ENCODE data around the gene B4GALT5.
"Not testable (repeated sequence)": the region's sequence is repeated elsewhere in the genome, so short reads cannot be mapped to it uniquely, and the experiment has no call there.

B4GALT5 gene

DNA sequence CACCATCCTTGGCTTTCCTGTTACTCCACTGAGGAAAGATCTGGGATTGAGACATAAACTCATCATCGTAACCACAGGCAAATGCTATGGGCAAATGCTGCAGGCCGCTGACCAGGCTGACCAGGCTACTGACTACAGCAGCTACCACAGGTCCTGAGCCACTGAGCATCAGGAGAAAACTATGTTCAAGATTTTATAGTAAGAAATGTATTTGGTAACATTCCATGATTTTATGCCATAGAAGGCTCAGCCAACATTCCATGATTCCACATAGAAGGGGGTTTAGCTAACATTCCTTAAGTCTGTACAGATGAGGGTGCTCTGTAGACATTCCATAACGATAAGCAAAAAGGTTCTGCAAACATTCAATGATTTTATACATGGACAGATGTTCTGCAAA lies 16.1 kb upstream of the B4GALT5 start:
- no peak for DNase-seq

DNA sequence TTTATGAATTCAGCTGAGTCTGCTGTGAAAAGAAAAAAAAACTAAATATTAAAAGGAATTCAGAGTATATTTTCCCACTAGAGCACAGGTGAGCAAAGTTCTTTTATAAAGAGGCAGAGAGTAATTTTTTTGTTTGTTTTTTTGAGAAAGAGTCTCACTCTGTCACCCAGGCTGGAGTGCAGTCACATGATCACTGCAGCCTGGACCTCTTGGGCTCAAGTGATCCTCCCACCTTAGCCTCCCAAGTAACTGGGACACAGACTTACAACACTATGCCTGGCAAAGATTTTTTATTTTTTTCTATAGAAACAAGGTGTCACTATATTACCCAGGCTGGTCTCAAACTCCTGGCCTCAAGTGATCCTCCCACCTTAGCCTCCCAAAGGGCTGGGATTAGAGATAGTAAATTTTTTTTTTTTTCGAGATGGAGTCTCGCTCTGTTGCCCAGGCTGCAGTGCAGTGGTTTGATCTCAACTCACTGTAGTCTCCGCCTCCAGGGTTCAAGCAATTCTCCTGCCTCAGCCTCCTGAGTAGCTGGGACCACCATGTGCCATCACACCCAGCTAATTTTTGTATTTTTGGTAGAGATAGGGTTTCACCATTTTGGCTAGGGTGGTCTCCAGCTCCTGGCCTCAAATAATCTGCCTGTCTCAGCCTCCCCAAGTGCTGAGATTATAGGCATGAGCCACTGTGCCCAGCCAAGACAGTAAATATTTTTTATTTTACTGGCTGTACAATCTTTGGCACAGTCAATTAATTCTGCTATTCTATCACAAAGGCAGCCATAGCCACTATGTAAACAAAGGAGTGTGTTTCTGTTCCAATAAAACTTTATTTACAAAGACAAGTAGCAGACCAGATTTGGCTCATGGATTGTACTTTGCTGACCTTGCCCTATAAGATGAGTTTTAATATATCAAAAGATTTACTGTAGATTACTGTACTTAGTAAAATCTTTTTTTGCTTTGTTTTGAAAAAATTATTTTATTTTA lies 14.5 kb upstream of the B4GALT5 start:
- DNase-seq = no peak

GRCh38 chr20:49727478-49727877 lies 13.8 kb upstream of the B4GALT5 start:
- no peak for DNase-seq

DNA sequence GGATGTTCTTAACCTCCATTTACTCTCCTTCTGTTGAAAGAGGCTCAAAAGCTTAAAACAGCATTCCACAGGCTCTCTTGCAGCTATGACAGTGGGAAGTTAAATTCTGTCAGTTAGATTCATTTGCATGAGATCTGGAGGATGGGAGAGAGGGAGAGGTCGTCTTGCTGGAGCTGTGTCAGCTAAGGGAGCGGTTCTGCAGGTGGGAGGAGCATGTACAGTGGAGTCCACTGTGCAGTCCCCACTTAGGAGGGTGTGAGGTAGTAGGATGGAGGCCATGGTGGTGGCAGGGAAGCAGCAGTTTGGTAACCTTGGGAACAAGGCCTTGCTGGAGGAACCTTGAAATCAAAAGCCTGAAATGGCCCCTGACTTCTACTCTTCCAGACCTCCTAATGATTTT lies 12.0 kb upstream of the B4GALT5 start:
- no peak for DNase-seq

GRCh38 chr20:49725224-49725606 lies 11.5 kb upstream of the B4GALT5 start:
- not testable (repeated sequence) for DNase-seq

GRCh38 chr20:49724408-49725223 lies 10.9 kb upstream of the B4GALT5 start:
- peak; percentile 40 for DNase-seq

GRCh38 chr20:49723758-49724157 lies 10.1 kb upstream of the B4GALT5 start:
- DNase-seq = not testable (repeated sequence)

DNA sequence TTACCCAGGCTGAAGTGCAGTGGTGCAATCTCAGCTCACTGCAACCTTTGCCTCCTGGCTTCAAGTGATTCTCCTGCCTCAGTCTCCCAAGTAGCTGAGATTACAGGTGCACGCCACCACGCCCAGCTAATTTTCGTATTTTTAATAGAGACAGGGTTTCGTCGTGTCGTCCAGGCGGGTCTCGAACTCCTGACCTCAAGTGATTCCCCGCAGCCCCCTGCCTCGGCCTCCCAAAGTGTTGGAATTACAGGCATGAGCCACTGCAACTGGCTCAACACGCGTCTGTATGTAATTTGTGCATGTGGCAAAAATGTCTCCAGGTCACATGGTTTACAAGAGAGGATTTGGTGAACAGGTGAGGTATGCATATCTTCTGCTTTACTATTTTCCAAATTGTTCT lies 7.6 kb upstream of the B4GALT5 start:
- DNase-seq = not testable (repeated sequence)

- DNase-seq = no peak
These were observed 1.8 kb upstream of the B4GALT5 start for GRCh38 chr20:49715466-49715865.

DNA sequence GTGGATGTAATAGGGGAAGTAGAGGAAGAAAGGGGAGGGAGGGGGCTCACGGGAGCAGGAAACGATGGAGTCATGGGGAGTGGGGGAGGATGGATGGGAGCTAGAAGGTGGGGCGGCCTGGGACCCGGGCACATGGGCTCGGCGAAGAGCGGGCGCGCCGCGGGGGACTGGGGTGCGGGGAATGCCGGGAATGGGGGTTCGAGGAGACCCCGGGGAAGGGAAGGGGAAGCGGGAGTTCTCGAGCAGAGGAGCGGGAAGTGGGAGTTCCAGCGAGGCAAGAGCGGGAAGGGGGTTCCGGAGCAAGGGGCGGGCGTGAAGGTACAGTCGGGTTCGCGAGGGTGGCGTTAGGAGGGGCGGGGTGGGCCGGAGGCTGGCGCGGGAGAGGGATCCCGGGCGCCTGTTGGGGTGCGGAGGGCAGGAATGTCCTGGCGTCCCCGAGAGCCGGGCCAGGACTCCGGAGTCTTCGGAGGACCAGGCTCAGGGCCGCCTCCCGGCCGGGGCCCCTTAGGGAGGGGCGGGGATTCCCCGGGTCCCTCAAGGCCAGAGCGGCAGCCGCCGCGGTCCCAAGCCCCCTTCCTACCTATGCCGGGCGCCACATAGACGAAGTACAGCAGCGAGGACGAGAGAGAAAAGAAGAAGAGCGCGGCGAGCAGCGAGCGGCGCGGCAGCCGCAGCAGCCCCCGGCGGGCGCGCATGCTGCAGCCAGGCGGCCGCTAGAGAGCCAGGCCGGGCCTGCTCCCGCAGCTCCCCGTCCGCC lies 504 bp downstream of the B4GALT5 start:
- peak; percentile 17 for DNase-seq

- no peak for DNase-seq
These were observed 1.1 kb downstream of the B4GALT5 start for GRCh38 chr20:49712646-49712995.

GRCh38 chr20:49712118-49712517 lies 1.6 kb downstream of the B4GALT5 start:
- no peak for DNase-seq

DNA sequence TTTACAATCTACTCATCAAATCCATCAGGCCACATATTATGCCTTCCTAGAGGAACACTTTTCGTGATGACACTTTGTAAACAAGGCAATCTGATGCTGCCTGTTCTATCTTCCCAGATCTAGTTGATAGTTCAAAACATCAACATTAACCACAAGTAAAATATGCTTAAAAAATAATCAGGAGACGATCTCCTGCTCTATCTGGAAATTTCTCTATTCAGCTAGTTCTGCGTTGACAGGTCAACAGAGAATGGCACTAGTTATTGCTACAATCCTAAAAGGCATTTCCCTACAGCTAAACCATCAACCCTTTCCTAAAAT lies 2.1 kb downstream of the B4GALT5 start:
- no peak for DNase-seq

GRCh38 chr20:49710971-49711666 lies 2.6 kb downstream of the B4GALT5 start:
- DNase-seq = no peak

- no peak for DNase-seq
These were observed 6.6 kb downstream of the B4GALT5 start for GRCh38 chr20:49707118-49707517.

DNA sequence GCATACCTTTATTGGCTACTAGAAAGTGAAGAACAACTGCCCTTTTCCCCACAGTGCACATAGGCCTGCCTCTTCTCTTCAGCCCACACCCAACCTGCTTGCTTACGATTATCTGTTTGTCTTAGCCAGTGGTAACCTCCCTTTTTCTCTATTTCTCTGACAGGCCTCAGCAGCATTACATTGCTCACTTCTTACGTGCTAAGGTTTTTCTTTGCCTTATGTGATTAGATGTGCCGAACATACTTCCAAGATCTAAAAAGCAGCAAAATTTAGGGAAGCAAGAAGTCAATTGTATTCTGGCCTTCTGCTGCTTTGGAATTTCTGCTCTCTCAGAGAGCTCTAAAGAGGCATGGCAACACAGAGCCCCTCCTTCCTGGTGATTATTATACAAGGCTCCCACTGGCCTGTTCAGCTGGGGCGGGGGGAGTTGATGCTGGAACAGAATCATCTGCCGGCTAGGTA lies 7.0 kb downstream of the B4GALT5 start:
- no peak for DNase-seq

- DNase-seq = not testable (repeated sequence)
These were observed 7.8 kb downstream of the B4GALT5 start for GRCh38 chr20:49705893-49706292.

DNA sequence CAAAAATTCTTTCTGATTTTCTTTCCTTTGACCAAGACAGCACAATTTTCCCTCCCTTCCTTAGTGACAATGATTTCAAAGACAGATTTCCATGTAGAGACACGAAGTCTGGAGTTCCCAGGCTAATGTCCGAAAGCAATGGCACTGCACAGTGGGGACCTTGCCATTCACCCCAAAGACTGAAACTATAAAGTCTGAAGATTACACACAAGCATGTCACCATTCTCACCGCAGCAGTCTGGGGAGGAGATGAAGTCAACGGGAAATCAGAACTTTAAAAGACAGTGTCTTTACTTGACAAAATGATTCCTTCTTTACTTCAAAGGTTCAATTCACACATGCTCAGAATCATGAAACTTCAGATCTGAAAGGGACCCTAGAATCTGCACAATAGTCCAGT lies 8.3 kb downstream of the B4GALT5 start:
- no peak for DNase-seq

DNA sequence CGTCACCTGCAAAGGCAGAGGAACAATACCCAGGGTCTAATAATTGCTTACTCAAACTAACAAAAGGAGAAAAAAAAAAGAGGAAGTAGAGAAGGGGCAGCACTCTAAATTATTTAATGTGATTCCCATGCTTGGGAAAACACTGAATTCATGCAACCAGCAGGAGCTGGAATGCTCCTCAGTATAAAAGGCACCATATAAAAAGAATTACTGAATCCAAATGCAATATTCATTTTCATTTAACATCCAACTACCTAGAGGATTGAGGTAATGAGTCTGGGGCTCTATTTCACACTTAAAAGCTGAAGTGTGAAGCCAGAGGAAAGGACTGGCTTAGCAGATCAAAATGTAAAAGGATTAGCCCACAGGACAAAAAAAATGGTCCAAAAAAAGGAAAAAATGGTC lies 8.7 kb downstream of the B4GALT5 start:
- no peak for DNase-seq

GRCh38 chr20:49701916-49702315 lies 11.8 kb downstream of the B4GALT5 start:
- no peak for DNase-seq

GRCh38 chr20:49701241-49701790 lies 12.4 kb downstream of the B4GALT5 start:
- no peak for DNase-seq
